GM12874 (cell line): ENCODE data around the gene ENPP7.

ENCODE experiments used
- CTCF ChIP-seq: IDR thresholded peaks from 2 replicates; pipeline ENCODE4 v1.5.1; 2011; ENCODE audit warnings: low read depth, mild to moderate bottlenecking, control low read depth, low read length, moderate library complexity; ENCODE audit not compliant: insufficient read depth

ENPP7 gene

GRCh38 chr17:79715943-79716797, 14.6 kb upstream of the ENPP7 start:
- no peak for TF ChIP-seq CTCF

GRCh38 chr17:79720705-79721292, 9.9 kb upstream of the ENPP7 start:
- no peak for TF ChIP-seq CTCF

- TF ChIP-seq CTCF = no peak
Observed at GRCh38 chr17:79721993-79722671, 8.6 kb upstream of the ENPP7 start.

DNA sequence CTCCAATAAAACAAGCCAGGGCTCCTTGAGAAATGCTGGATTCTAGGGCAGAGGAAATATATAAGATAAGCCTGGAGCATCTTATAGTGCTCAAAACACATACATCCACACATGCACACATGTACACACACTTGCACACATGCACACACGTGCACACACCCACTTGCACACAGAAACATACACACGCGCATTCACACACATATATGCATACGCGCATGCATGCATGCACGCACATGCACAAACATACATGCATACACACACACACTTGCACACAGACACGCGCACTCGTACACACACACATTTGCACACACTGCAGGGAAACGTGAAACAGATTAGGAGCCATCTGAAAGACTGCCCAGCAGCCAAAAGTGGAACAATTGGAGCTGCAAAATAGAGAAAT, 8.0 kb upstream of the ENPP7 start:
- no peak for TF ChIP-seq CTCF

GRCh38 chr17:79728169-79728907, 2.4 kb upstream of the ENPP7 start:
- no peak for TF ChIP-seq CTCF

DNA sequence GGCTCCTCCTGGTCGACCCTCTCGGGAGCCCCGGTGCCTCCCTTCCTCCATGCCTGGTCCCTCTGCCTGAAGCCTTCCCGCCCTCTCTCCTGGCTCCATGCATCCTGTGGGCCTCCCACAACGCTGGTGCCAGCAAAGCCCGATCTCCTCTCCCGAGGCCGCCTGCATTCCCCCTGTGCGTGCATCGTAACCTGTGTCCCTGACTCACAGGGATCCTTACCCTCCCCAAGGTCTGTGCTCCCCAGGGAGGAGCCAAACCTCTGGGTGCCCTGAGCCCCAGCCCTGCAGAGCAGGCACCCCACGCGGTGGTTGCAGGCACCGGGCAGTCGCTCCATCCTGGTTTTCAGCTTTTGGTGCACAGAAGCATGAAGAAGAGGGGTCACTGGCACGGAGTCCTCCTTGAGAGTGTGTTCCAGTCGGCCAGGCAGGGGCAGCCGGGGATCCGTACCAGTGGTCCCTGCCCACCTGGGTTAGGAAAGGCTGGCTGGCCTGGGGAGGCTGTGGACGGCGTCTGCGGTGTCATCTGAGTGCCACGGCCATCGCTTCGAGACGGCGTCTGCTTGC, 1.8 kb upstream of the ENPP7 start:
- no peak for TF ChIP-seq CTCF
